HCT116 (cell line): Measurements from ENCODE around the gene DDX39A.

Source experiments
- CEBPB ChIP-seq: IDR thresholded peaks from 2 replicates; pipeline ENCODE4 v1.6.1; 2012; ENCODE audit warnings: low read depth
- CTCF ChIP-seq, 3 experiments: fragments of 200-600 bp in 1 of 3; sonication (generic) in 1 of 3; IDR thresholded peaks in 2 of 3; conservative IDR thresholded peaks in 1 of 3; 2 replicates each; pipeline ENCODE4 v1.5.1; 2012 to 2017; ENCODE audit warnings: low read depth in 2 of 3, low read length in 2 of 3, antibody characterized with exemption in 1 of 3, borderline replicate concordance in 1 of 3, control low read depth in 1 of 3, mild to moderate bottlenecking in 1 of 3, mixed read lengths in 1 of 3, mixed run types in 1 of 3, moderate library complexity in 1 of 3; ENCODE audit not compliant: insufficient read depth in 1 of 3
- ELF1 ChIP-seq: IDR thresholded peaks from 2 replicates; pipeline ENCODE4 v1.6.1; 2012; ENCODE audit warnings: low read depth, borderline replicate concordance
- EZH2phosphoT487 ChIP-seq: fragments of 200-600 bp; IDR thresholded peaks from 2 replicates; pipeline ENCODE4 v1.6.1; 2018; ENCODE audit warnings: antibody characterized with exemption, borderline replicate concordance
- FOSL1 ChIP-seq: IDR thresholded peaks from 2 replicates; pipeline ENCODE4 v1.6.1; 2012; ENCODE audit warnings: low read depth
- JUND ChIP-seq: IDR thresholded peaks from 2 replicates; pipeline ENCODE4 v1.6.1; 2012
- MAX ChIP-seq: IDR thresholded peaks from 2 replicates; pipeline ENCODE4 v1.6.1; 2012
- SP1 ChIP-seq: IDR thresholded peaks from 2 replicates; pipeline ENCODE4 v1.6.1; 2012; ENCODE audit warnings: low read depth
- TCF7L2 ChIP-seq: IDR thresholded peaks from 2 replicates; pipeline ENCODE4 v1.7.0; 2011; ENCODE audit warnings: borderline replicate concordance, inconsistent platforms; ENCODE audit not compliant: insufficient read depth, insufficient read length; ENCODE audit errors: extremely low read depth
- ZFX ChIP-seq: fragments of 450-650 bp; IDR thresholded peaks from 2 replicates; pipeline ENCODE4 v1.6.1; 2017
- ZNF274 ChIP-seq: fragments of 200-500 bp; sonication (Bioruptor generic); IDR thresholded peaks from 2 replicates; pipeline ENCODE4 v1.6.1; 2014; ENCODE audit warnings: mild to moderate bottlenecking, low read depth, low read length, inconsistent platforms

GRCh38 chr19:14379294-14380065 is 39.7 kb downstream of the DDX39A start:
- TF ChIP-seq CTCF (IDR thresholded peaks at IDR 0.05 in 2 of 3, conservative IDR thresholded peaks at IDR 0.05 in 1 of 3; ENCODE audit: borderline replicate concordance in 1 of 3, insufficient read depth in 1 of 3, low read depth in 2 of 3, low read length in 2 of 3) (no peak), SP1 (no peak), CEBPB (no peak), EZH2phosphoT487 (no peak), ZFX (no peak), MAX (no peak), ZNF274 (no peak), ELF1 (no peak), FOSL1 (no peak), JUND (no peak), TCF7L2 (no peak)
